ENCODE data around the gene KIAA0825.
"Not testable (repeated sequence)": the region's sequence is repeated elsewhere in the genome, so short reads cannot be mapped to it uniquely, and the experiment has no call there.

The KIAA0825 gene

GRCh38 chr5:94140300-94140699 lies 478.1 kb downstream of the KIAA0825 start:
- Histone ChIP-seq H3K9me3 (ENCODE audit: insufficient read depth, low read length, severe bottlenecking) (no peaks in the 10 kb centered on the region), H3K36me3 (ENCODE audit: insufficient read depth, low read length) (no peaks in the 10 kb centered on the region), H3K4me2 (ENCODE audit: insufficient read depth, low read length) (no peak overlapping the region), H3K27me3 (ENCODE audit: insufficient read depth, low read length, poor library complexity) (no peaks in the 10 kb centered on the region), H3K4me3 (ENCODE audit: low read depth in 1 of 2, low read length in 2 of 2) (no peak overlapping the region), H3K9ac (ENCODE audit: low read depth, low read length) (no peak overlapping the region), H3K4me1 (ENCODE audit: insufficient read depth, low read length) (no peaks in the 10 kb centered on the region), H4K20me1 (ENCODE audit: insufficient read depth, low read length) (no peaks in the 10 kb centered on the region), H2AFZ (ENCODE audit: low read depth, low read length) (no peak overlapping the region), H3K27ac (ENCODE audit: low read length) (no peak overlapping the region), H3K79me2 (ENCODE audit: insufficient read depth, low read length) (no peaks in the 10 kb centered on the region)
- ATAC-seq (ENCODE audit: insufficient read depth, low read depth) = no peak
- TF ChIP-seq CTCF (IDR thresholded peaks at IDR 0.05; ENCODE audit: borderline replicate concordance, extremely low read depth, low read length, poor library complexity, severe bottlenecking) = no peak
- no peak for TF ChIP-seq EZH2 (IDR thresholded peaks at IDR 0.05; ENCODE audit: borderline replicate concordance, low read depth, low read length, severe bottlenecking)
- DNase-seq = no peak

- Histone ChIP-seq H3K36me3 (ENCODE audit: insufficient read depth, low read length) (no peaks in the 10 kb centered on the region), H3K4me2 (ENCODE audit: insufficient read depth, low read length) (no peak overlapping the region), H3K9ac (ENCODE audit: low read depth, low read length) (no peak overlapping the region), H3K9me3 (ENCODE audit: insufficient read depth, low read length, severe bottlenecking) (no peaks in the 10 kb centered on the region), H3K27me3 (ENCODE audit: insufficient read depth, low read length, poor library complexity) (no peaks in the 10 kb centered on the region), H3K4me3 (ENCODE audit: low read depth in 1 of 2, low read length in 2 of 2) (no peak overlapping the region), H3K79me2 (ENCODE audit: insufficient read depth, low read length) (no peaks in the 10 kb centered on the region), H4K20me1 (ENCODE audit: insufficient read depth, low read length) (no peaks in the 10 kb centered on the region), H3K4me1 (ENCODE audit: insufficient read depth, low read length) (no peaks in the 10 kb centered on the region), H3K27ac (ENCODE audit: low read length) (no peak overlapping the region), H2AFZ (ENCODE audit: low read depth, low read length) (no peak overlapping the region)
- ATAC-seq (ENCODE audit: insufficient read depth, low read depth) (no peak), DNase-seq (no peak)
- TF ChIP-seq CTCF (IDR thresholded peaks at IDR 0.05; ENCODE audit: borderline replicate concordance, extremely low read depth, low read length, poor library complexity, severe bottlenecking) (no peak), EZH2 (IDR thresholded peaks at IDR 0.05; ENCODE audit: borderline replicate concordance, low read depth, low read length, severe bottlenecking) (no peak)
Observed at GRCh38 chr5:94130077-94130476, 488.3 kb downstream of the KIAA0825 start.

GRCh38 chr5:94125107-94125506 lies 493.3 kb downstream of the KIAA0825 start:
- Histone ChIP-seq H3K4me2 (ENCODE audit: insufficient read depth, low read length) (no peak overlapping the region), H3K36me3 (ENCODE audit: insufficient read depth, low read length) (no peaks in the 10 kb centered on the region), H3K9ac (ENCODE audit: low read depth, low read length) (no peak overlapping the region), H3K27me3 (ENCODE audit: insufficient read depth, low read length, poor library complexity) (no peaks in the 10 kb centered on the region), H3K79me2 (ENCODE audit: insufficient read depth, low read length) (no peaks in the 10 kb centered on the region), H3K4me1 (ENCODE audit: insufficient read depth, low read length) (no peaks in the 10 kb centered on the region), H3K4me3 (ENCODE audit: low read depth in 1 of 2, low read length in 2 of 2) (no peak overlapping the region), H3K9me3 (ENCODE audit: insufficient read depth, low read length, severe bottlenecking) (no peaks in the 10 kb centered on the region), H3K27ac (ENCODE audit: low read length) (no peak overlapping the region), H4K20me1 (ENCODE audit: insufficient read depth, low read length) (no peaks in the 10 kb centered on the region), H2AFZ (ENCODE audit: low read depth, low read length) (no peak overlapping the region)
- TF ChIP-seq EZH2 (IDR thresholded peaks at IDR 0.05; ENCODE audit: borderline replicate concordance, low read depth, low read length, severe bottlenecking) = no peak
- no peak for TF ChIP-seq CTCF (IDR thresholded peaks at IDR 0.05; ENCODE audit: borderline replicate concordance, extremely low read depth, low read length, poor library complexity, severe bottlenecking)
- no peak for ATAC-seq (ENCODE audit: insufficient read depth, low read depth)
- DNase-seq = no peak

- not testable (repeated sequence) for DNase-seq; H3K79me2 ChIP-seq (ENCODE audit: insufficient read depth, low read length); H3K36me3 ChIP-seq (ENCODE audit: insufficient read depth, low read length); H3K4me1 ChIP-seq (ENCODE audit: insufficient read depth, low read length); H3K4me2 ChIP-seq (ENCODE audit: insufficient read depth, low read length); H3K9ac ChIP-seq (ENCODE audit: low read depth, low read length); ATAC-seq (ENCODE audit: insufficient read depth, low read depth); H2AFZ ChIP-seq (ENCODE audit: low read depth, low read length); H3K27ac ChIP-seq (ENCODE audit: low read length); H3K4me3 ChIP-seq (ENCODE audit: low read depth in 1 of 2, low read length in 2 of 2); H4K20me1 ChIP-seq (ENCODE audit: insufficient read depth, low read length); H3K27me3 ChIP-seq (ENCODE audit: insufficient read depth, low read length, poor library complexity)
- H3K9me3 ChIP-seq (ENCODE audit: insufficient read depth, low read length, severe bottlenecking) = peaks cover 16% of the 10 kb centered on the region
Observed at GRCh38 chr5:94116317-94116716, 502.1 kb downstream of the KIAA0825 start.
